H1 (cell line): ENCODE data around the gene NXNL2.

Experiments
- BRCA1 ChIP-seq: IDR thresholded peaks from 2 replicates; pipeline ENCODE4 v1.6.1; 2012; ENCODE audit warnings: low read depth, low read length, improper control_type of control experiment
- EZH2 ChIP-seq: fragments of 200-600 bp; sonication (generic); IDR thresholded peaks from 2 replicates; pipeline ENCODE4 v1.7.1; 2012; ENCODE audit warnings: low read depth, mild to moderate bottlenecking, moderate library complexity, low read length, inconsistent platforms; ENCODE audit not compliant: severe bottlenecking
- POLR2AphosphoS5 ChIP-seq: IDR thresholded peaks from 2 replicates; pipeline ENCODE4 v1.6.1; 2011; ENCODE audit warnings: low read depth, low read length
- ZNF274 ChIP-seq: IDR thresholded peaks from 2 replicates; pipeline ENCODE4 v1.7.0; 2012; ENCODE audit warnings: low read length, borderline replicate concordance; ENCODE audit errors: extremely low read depth
- TF ChIP-seq, protein P1 (sequence below), 3 experiments: IDR thresholded peaks; 1 replicate in 2 of 3; 2 replicates in 1 of 3; pipeline versions ENCODE4 v1.5.1 to v1.6.1; 2011; ENCODE audit warnings: low read length in 3 of 3, mild to moderate bottlenecking in 3 of 3, inconsistent platforms in 2 of 3, low read depth in 1 of 3, moderate library complexity in 1 of 3; ENCODE audit not compliant: insufficient read depth in 1 of 3; ENCODE audit errors: control extremely low read depth in 1 of 3

DNA sequence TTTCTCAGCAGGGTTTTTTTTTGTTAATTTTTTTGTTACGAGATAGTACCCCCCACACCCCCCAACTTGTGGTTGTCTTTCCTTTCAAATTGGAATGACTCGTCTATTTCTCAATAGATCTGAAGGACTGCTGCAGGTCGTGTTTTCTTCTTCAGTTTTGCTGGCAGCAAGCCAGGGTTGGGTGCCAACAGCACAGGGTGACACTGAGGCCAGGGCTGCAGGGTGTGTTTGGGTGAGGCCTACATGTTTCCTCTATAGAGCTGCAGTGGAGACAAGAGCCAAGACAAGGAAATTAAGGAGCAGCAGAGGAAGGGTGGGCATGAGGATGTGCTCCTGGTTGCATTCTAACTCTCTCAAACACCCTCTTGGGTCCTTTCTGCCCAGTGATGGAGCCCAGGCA is 52.2 kb downstream of the NXNL2 start:
- TF ChIP-seq, protein P1, sequence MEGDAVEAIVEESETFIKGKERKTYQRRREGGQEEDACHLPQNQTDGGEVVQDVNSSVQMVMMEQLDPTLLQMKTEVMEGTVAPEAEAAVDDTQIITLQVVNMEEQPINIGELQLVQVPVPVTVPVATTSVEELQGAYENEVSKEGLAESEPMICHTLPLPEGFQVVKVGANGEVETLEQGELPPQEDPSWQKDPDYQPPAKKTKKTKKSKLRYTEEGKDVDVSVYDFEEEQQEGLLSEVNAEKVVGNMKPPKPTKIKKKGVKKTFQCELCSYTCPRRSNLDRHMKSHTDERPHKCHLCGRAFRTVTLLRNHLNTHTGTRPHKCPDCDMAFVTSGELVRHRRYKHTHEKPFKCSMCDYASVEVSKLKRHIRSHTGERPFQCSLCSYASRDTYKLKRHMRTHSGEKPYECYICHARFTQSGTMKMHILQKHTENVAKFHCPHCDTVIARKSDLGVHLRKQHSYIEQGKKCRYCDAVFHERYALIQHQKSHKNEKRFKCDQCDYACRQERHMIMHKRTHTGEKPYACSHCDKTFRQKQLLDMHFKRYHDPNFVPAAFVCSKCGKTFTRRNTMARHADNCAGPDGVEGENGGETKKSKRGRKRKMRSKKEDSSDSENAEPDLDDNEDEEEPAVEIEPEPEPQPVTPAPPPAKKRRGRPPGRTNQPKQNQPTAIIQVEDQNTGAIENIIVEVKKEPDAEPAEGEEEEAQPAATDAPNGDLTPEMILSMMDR (IDR thresholded peaks at IDR 0.05; ENCODE audit: control extremely low read depth in 1 of 3, insufficient read depth in 1 of 3, low read depth in 1 of 3, low read length in 3 of 3): no peak
- TF ChIP-seq BRCA1: no peak
- TF ChIP-seq EZH2: no peak
- TF ChIP-seq POLR2AphosphoS5: no peak
- TF ChIP-seq ZNF274: no peak
